ENCODE results near the gene OR52B6.
"Not testable (repeated sequence)": the region's sequence is repeated elsewhere in the genome, so short reads cannot be mapped to it uniquely, and the experiment has no call there.

OR52B6 gene, protein sequence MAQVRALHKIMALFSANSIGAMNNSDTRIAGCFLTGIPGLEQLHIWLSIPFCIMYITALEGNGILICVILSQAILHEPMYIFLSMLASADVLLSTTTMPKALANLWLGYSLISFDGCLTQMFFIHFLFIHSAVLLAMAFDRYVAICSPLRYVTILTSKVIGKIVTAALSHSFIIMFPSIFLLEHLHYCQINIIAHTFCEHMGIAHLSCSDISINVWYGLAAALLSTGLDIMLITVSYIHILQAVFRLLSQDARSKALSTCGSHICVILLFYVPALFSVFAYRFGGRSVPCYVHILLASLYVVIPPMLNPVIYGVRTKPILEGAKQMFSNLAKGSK

DNA sequence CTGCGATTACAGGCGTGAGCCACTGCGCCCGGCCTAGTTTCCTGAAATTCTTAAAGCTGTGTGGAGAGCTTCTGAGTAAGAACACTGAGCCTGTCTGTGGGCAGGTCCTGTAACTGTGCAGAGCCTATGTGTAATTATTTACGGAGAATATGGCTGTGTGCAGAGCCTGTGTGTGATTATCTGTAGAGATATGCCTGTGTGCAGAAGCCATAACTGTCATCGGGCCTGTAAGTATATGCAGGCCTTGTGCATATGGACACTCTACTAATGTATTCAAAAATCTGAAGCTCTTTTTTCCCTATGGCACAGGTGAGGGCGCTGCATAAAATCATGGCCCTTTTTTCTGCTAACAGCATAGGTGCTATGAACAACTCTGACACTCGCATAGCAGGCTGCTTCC is at the start of gene OR52B6:
TSS of gene OR52B6 (plus strand) at position 301 of the 400 bp plus-strand sequence. CDS start at position 301, 0 bp downstream.
- no peak for DNase-seq

GRCh38 chr11:5531053-5531831 is 49.4 kb upstream of the OR52B6 start:
- no peak for DNase-seq

- no peak for DNase-seq
Observed at GRCh38 chr11:5534046-5534445, 46.6 kb upstream of the OR52B6 start.

DNA sequence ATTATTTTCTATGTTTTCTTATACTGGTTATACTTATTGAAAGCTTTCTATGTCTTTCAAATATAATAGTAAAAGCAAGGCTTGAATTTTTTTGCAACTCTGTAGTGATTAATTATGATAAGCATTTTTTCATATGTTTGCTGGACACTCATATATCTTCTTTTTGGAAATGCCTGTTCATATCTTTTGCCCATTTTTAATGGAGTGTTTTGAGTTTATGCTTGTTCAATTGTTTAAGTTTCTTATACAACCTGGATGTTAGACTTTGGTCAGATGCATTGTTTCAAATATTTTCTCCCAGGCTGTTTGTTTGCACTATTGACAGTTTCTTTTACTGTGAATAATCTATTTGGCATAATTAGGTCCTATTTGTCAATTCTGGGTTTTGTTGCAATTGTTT is 44.2 kb upstream of the OR52B6 start:
- DNase-seq = no peak

- DNase-seq = no peak
Observed at GRCh38 chr11:5541427-5541826, 39.2 kb upstream of the OR52B6 start.

- DNase-seq = no peak
Observed at GRCh38 chr11:5546457-5546856, 34.2 kb upstream of the OR52B6 start.

GRCh38 chr11:5547982-5548381 is 32.7 kb upstream of the OR52B6 start:
- no peak for DNase-seq

- DNase-seq = no peak
Observed at GRCh38 chr11:5548440-5548839, 32.2 kb upstream of the OR52B6 start, which contains the start of gene OR52H1. TSS of gene OR52H1 (minus strand) at chr11:5548540. CDS start at chr11:5545505, 3,035 bp downstream.

- DNase-seq = no peak
Observed at GRCh38 chr11:5550440-5551095, 30.1 kb upstream of the OR52B6 start.

- no peak for DNase-seq
Observed at GRCh38 chr11:5553343-5553742, 27.3 kb upstream of the OR52B6 start.

GRCh38 chr11:5556596-5557188 is 24.0 kb upstream of the OR52B6 start:
- no peak for DNase-seq

- DNase-seq = no peak
Observed at GRCh38 chr11:5557751-5558150, 22.9 kb upstream of the OR52B6 start.

- no peak for DNase-seq
Observed at GRCh38 chr11:5564259-5565019, 16.2 kb upstream of the OR52B6 start.

GRCh38 chr11:5574654-5575053 is 6.0 kb upstream of the OR52B6 start:
- DNase-seq = no peak

- no peak for DNase-seq
Observed at GRCh38 chr11:5575152-5575551, 5.5 kb upstream of the OR52B6 start.

DNA sequence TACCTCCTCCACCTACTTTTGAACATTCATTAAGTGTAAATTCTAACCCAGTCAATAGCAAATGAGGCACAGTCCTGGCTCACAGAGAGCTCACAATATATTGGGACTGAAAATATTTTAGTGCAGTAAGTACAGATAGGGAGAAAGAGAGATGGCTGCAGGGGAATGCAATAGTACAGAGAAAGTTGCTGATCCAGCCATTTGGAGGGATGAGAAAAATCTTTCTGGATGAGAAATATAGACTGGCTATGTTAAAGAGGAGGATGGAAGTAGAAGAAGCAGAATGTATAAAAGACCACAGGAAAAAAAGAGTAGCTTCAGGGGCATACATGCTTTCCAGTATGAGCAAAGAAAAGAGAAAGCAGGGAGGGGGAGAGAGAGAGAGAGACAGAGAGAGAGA is 3.6 kb upstream of the OR52B6 start:
- no peak for DNase-seq

DNA sequence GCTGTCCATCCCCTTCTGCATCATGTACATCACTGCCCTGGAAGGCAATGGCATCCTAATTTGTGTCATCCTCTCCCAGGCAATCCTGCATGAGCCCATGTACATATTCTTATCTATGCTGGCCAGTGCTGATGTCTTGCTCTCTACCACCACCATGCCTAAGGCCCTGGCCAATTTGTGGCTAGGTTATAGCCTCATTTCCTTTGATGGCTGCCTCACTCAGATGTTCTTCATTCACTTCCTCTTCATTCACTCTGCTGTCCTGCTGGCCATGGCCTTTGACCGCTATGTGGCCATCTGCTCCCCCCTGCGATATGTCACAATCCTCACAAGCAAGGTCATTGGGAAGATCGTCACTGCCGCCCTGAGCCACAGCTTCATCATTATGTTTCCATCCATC is 337 bp downstream of the OR52B6 start:
- no peak for DNase-seq

GRCh38 chr11:5584458-5584857 is 3.8 kb downstream of the OR52B6 start:
- not testable (repeated sequence) for DNase-seq

- not testable (repeated sequence) for DNase-seq
Observed at GRCh38 chr11:5589906-5590305, 9.2 kb downstream of the OR52B6 start.

- no peak for DNase-seq
Observed at GRCh38 chr11:5591613-5592012, 10.9 kb downstream of the OR52B6 start.

DNA sequence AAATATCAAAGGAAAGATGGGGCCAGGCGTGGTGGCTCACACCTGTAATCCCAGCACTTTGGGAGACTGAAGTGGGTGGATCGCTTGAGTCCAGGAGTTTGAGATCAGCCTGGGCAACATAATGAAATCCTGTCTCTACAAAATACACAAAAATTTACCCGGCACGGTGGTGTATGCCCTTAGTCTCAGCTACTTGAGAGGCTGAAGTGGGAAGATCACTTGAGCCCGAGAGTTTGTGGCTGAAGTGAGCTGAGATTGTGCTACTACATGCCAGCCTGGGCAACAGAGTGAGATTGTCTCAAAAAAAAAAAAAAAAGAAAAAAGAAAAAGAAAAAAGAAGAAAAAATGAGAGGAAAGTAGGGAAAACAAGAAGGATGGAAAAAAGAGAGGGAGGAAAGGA is 11.9 kb downstream of the OR52B6 start:
- DNase-seq = no peak

GRCh38 chr11:5593146-5593545 is 12.5 kb downstream of the OR52B6 start:
- DNase-seq = no peak

Measured in stimulated activated CD4-positive, alpha-beta T cell treated with anti-CD3 and anti-CD28 coated beads, Interleukin-15, amount 100 ng/mL, for 24 hours (primary cell).